IPS-11a (cell line): ENCODE results near the gene TAS1R1.

ENCODE experiments used
- H3K4me3 ChIP-seq: one replicate; pipeline ENCODE4 v1.5.1; 2013; ENCODE audit warnings: low read depth, low read length, control low read depth

TAS1R1 gene

GRCh38 chr1:6627031-6627430 lies 71.9 kb downstream of the TAS1R1 start:
- no peak overlapping the region for H3K4me3 ChIP-seq

- no peak overlapping the region for H3K4me3 ChIP-seq
These were observed 72.9 kb downstream of the TAS1R1 start for GRCh38 chr1:6627841-6628545.

GRCh38 chr1:6628971-6629479 lies 73.9 kb downstream of the TAS1R1 start:
- H3K4me3 ChIP-seq: no peak overlapping the region
